Body of pancreas (tissue), 4 donors: ENCODE results near the gene TTC21B.

Source experiments
- CTCF ChIP-seq, 7 experiments: fragments of 450-650 bp in 4 of 7; fragments of 200-600 bp in 3 of 7; sonication (generic) in 3 of 7; IDR thresholded peaks; one replicate each; pipeline ENCODE4 v1.5.1; 2016 to 2019; ENCODE audit warnings: antibody characterized with exemption in 7 of 7
- POLR2A ChIP-seq, 3 donors: fragments of 450-650 bp; IDR thresholded peaks; one replicate each; pipeline ENCODE4 v1.6.1; 2016; ENCODE audit warnings: antibody characterized with exemption in 3 of 3, mild to moderate bottlenecking in 2 of 3

- TF ChIP-seq CTCF (IDR thresholded peaks at IDR 0.05) (no peak), POLR2A (IDR thresholded peaks at IDR 0.05) (no peak)
Observed at GRCh38 chr2:165958313-165958960, 4.9 kb upstream of the TTC21B start.
